ENCODE results near the gene PLCB1. TPM values are rescaled to one million over a fixed set of nuclear protein-coding genes. Genes with fewer than 3 reads are reported as not detected.

The PLCB1 gene
- polyA plus RNA-seq, 1 experiment: 16.4 TPM

- no peak for DNase-seq (ENCODE audit: low read depth, low spot score)
- Histone ChIP-seq H3K9me3 (ENCODE audit: control insufficient read depth, insufficient read depth, low read length) (no peaks in the 10 kb centered on the region), H3K27me3 (ENCODE audit: control insufficient read depth, insufficient read depth, low read length) (no peaks in the 10 kb centered on the region), H3K4me3 (ENCODE audit: low read depth, low read length) (no peak overlapping the region), H3K27ac (ENCODE audit: low read depth, low read length) (no peak overlapping the region)
- TF ChIP-seq, protein P1, sequence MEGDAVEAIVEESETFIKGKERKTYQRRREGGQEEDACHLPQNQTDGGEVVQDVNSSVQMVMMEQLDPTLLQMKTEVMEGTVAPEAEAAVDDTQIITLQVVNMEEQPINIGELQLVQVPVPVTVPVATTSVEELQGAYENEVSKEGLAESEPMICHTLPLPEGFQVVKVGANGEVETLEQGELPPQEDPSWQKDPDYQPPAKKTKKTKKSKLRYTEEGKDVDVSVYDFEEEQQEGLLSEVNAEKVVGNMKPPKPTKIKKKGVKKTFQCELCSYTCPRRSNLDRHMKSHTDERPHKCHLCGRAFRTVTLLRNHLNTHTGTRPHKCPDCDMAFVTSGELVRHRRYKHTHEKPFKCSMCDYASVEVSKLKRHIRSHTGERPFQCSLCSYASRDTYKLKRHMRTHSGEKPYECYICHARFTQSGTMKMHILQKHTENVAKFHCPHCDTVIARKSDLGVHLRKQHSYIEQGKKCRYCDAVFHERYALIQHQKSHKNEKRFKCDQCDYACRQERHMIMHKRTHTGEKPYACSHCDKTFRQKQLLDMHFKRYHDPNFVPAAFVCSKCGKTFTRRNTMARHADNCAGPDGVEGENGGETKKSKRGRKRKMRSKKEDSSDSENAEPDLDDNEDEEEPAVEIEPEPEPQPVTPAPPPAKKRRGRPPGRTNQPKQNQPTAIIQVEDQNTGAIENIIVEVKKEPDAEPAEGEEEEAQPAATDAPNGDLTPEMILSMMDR (IDR thresholded peaks at IDR 0.05; ENCODE audit: low read depth, low read length): no peak
- POLR2A ChIA-PET: no interaction called here
- CTCF ChIA-PET: no interaction called here
Measured at GRCh38 chr20:8891039-8891438, 759.0 kb downstream of the PLCB1 start.

DNA sequence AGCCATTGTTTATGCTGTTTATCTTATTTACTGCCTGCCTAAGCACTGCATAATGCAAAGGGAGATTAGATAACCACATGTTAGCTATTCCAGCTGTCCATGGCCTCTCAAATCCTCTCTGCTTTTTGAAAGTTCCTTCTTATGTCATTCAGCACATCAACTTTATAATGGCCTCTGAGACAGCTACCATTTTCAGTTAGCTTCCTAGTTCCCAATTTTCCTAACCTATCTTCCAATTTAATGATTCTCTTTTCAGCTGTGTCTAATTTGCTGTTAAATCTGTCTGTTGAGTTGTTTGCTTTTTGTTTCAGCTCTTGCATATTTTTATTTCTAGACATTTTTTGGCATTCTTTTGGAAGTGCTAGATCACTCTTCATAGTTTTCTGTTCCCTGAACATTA, 763.4 kb downstream of the PLCB1 start:
- no peak overlapping the region for H3K27ac ChIP-seq (ENCODE audit: low read depth, low read length)
- H3K27me3 ChIP-seq (ENCODE audit: control insufficient read depth, insufficient read depth, low read length): no peaks in the 10 kb centered on the region
- no peaks in the 10 kb centered on the region; the same call in 1 of the 2 replicates for H3K9me3 ChIP-seq (ENCODE audit: control insufficient read depth, insufficient read depth, low read length)
- no peak overlapping the region for H3K4me3 ChIP-seq (ENCODE audit: low read depth, low read length)
- DNase-seq (ENCODE audit: low read depth, low spot score): no peak
- TF ChIP-seq, protein P1 (IDR thresholded peaks at IDR 0.05; ENCODE audit: low read depth, low read length): no peak
- POLR2A ChIA-PET: no interaction called here
- CTCF ChIA-PET: no interaction called here

DNA sequence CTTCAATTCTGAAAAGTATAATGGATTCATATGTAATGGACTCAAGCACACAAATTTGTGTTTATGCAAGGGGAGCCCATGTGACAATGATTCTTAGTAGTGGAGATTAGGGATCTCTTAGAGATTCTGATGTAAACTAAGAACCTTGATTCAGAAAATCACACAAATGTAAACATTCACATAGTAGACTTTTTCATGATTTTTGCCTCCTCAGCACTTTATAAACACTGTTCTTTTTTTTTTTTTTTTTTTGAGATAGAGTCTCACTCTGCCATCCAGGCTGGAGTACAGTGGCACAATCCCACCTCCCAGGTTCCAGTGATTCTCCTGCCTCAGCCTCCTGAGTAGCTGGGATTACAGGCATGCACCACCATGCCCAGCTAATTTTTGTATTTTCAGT, 766.8 kb downstream of the PLCB1 start:
- H3K27me3 ChIP-seq (ENCODE audit: control insufficient read depth, insufficient read depth, low read length): no peaks in the 10 kb centered on the region
- DNase-seq (ENCODE audit: low read depth, low spot score): no peak
- CTCF ChIA-PET: no interaction called here
- H3K4me3 ChIP-seq (ENCODE audit: low read depth, low read length): no peak overlapping the region
- H3K9me3 ChIP-seq (ENCODE audit: control insufficient read depth, insufficient read depth, low read length): no peaks in the 10 kb centered on the region; the same call in 1 of the 2 replicates
- H3K27ac ChIP-seq (ENCODE audit: low read depth, low read length): no peak overlapping the region
- TF ChIP-seq, protein P1 (IDR thresholded peaks at IDR 0.05; ENCODE audit: low read depth, low read length): no peak
- POLR2A ChIA-PET: no interaction called here

DNA sequence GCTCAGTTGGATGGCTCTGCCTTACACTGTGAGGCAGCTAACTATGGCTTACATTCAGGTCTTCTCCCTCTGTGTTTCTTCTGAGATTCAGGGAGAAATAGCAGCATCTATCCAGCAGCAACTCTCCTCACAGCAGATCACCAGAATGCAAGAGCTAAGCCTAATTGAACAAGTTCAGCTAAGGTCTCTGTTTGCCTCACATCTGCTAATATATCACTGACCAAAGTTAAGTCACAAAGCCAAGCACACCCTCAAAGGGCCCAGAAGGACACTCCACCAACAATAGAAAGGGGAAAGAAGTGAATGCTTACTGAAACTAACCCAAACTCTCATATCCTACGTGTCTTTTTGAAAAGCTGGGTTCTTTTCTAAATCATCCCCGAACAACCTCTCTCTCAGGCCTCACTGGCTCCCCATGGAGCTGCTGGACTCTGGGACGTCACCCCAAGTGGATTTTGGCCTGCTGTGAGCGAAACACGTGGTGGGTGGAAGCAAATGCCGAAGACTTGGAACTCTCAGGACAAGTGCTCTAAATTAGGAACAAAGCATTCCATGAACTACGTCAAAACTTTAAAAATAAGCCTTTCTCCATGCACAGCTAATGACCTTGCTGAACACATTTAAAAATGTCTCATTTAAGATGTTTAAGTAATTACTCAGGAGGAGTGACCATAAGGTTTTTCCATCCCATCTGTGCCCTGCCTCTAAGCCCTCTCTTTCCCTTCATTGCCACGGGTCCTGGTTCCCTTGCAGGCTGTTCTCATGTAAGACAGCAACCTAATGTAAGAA, 769.4 kb downstream of the PLCB1 start:
- no peaks in the 10 kb centered on the region; the same call in 1 of the 2 replicates for H3K9me3 ChIP-seq (ENCODE audit: control insufficient read depth, insufficient read depth, low read length)
- TF ChIP-seq, protein P1 (IDR thresholded peaks at IDR 0.05; ENCODE audit: low read depth, low read length): no peak
- POLR2A ChIA-PET: no interaction called here
- CTCF ChIA-PET: interaction anchor here (0.8 to 1.0 kb wide), 2 partner anchors 47 to 506 kb away, joined by 3 to 4 read pairs; no protein-coding TSS in a partner anchor
- no peak overlapping the region for H3K4me3 ChIP-seq (ENCODE audit: low read depth, low read length)
- DNase-seq (ENCODE audit: low read depth, low spot score): no peak
- no peak overlapping the region for H3K27ac ChIP-seq (ENCODE audit: low read depth, low read length)
- no peaks in the 10 kb centered on the region for H3K27me3 ChIP-seq (ENCODE audit: control insufficient read depth, insufficient read depth, low read length)

Measured in AG04450 (cell line).